ENCODE data around the gene ATP7B. TPM values are rescaled to one million over a fixed set of nuclear protein-coding genes. Genes with fewer than 3 reads are reported as not detected.

ATP7B gene
- total RNA-seq, result 1.6 and 5.6 TPM in 2 replicates

DNA sequence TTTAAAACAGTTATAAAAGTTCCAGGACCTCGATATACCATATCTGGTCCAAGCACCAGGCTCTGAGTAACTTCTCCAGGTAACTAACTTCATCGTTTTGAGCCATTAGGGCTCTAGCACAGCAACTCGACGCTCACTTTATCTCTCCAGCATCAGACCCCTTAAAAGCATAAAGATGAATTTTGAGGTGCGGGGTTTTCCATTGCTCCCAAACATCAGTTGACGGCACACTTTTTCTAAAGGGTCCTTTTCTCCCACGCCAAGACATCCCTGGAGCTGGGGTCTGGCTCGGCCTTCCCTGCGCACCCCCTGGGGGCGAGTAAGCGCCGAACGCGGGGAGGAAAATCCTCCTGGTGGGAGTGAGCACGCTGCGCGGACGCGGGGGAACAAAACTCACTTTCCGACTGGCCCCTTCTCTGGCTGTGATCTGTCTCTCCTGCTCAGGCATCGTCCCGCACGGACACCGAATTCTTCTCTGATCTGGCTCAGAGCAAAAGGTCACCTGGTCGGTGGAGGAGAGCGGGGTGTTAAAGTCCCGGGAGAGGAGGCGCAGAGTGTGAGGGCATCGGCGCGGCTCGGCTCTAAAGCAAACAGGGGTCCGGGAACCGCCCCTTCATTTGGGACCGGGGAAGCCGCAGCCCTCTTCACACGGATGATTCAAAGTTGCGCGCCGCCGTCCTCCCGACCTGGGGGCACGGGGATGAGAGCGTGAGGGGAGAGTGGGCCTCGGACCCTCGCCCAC lies at the start of gene ATP7B:
ATP7B (minus strand) TSS at position 561 of the 742 bp plus-strand sequence; CDS start at position 448, 113 bp downstream.
- TF ChIP-seq, protein P1, sequence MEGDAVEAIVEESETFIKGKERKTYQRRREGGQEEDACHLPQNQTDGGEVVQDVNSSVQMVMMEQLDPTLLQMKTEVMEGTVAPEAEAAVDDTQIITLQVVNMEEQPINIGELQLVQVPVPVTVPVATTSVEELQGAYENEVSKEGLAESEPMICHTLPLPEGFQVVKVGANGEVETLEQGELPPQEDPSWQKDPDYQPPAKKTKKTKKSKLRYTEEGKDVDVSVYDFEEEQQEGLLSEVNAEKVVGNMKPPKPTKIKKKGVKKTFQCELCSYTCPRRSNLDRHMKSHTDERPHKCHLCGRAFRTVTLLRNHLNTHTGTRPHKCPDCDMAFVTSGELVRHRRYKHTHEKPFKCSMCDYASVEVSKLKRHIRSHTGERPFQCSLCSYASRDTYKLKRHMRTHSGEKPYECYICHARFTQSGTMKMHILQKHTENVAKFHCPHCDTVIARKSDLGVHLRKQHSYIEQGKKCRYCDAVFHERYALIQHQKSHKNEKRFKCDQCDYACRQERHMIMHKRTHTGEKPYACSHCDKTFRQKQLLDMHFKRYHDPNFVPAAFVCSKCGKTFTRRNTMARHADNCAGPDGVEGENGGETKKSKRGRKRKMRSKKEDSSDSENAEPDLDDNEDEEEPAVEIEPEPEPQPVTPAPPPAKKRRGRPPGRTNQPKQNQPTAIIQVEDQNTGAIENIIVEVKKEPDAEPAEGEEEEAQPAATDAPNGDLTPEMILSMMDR (IDR thresholded peaks at IDR 0.05; ENCODE audit: insufficient read depth, low read depth, low read length), result no peak
- peak within 1 kb of the TSS; percentile 96 for H3K4me3 ChIP-seq (ENCODE audit: low read depth, low read length)
- peak; percentile 24 for DNase-seq (ENCODE audit: low read depth)

DNA sequence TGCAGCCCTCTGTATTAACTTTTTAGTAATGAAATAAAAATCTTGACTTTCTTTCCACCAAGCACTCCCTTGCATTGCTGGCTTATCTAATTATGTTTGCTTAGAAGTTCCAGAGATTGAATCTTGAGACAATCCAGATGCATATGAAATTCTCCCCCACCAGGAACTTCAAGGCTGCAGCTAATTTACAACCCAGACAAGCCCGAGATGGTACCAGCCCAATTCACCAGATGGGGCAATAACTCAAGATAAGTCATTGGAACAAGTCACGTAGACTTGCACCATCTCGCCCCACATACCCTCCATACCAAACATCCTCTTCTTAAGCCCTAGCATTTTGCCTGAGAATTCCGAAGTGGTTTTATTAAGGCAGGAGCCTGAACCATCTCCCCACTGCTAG lies 42.2 kb upstream of the ATP7B start:
- TF ChIP-seq, protein P1 (IDR thresholded peaks at IDR 0.05; ENCODE audit: insufficient read depth, low read depth, low read length), result no peak
- peak; percentile 77 for DNase-seq (ENCODE audit: low read depth)
- H3K4me3 ChIP-seq (ENCODE audit: low read depth, low read length), result no peak overlapping the region

DNA sequence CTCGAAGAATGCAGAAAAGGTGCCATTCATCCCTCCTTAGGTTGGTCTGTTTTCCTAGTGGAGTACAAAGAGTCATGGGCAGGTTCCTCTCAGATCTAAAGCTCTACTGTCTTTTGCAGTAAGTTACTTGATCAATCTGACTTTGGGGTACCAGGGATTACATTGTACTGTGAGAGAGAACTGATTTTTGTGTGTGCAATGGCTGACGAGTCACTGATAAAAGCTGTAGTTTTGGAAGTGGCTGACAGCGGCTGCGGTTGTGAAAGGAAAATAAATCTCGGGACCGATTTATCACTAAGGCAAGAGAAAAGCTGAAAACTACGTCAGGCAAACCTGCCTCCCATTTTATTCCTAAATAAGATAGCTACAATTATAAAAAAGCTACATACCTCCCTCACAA lies 40.1 kb upstream of the ATP7B start:
- H3K4me3 ChIP-seq (ENCODE audit: low read depth, low read length), result no peak overlapping the region
- DNase-seq (ENCODE audit: low read depth), result no peak
- TF ChIP-seq, protein P1 (IDR thresholded peaks at IDR 0.05; ENCODE audit: insufficient read depth, low read depth, low read length), result no peak

DNA sequence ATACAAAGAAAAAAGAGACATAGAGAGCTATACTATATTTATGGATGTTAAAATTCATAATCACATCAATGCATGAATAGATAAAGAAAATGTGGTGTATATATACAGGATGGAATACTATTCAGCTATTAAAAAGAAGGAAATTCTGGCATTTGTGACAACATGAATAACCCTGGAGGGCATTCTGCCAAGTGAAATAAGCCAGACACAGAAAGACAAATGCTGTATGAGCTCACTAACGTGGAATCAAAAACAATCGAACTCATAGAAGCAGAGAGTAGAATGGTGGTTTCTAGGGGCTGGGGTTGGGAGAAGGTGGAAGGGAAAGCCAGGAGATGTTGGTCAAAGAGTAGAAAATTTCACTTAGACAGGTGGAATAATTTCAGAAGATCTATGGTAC lies 37.3 kb upstream of the ATP7B start:
- no peak overlapping the region for H3K4me3 ChIP-seq (ENCODE audit: low read depth, low read length)
- TF ChIP-seq, protein P1 (IDR thresholded peaks at IDR 0.05; ENCODE audit: insufficient read depth, low read depth, low read length), result no peak
- peak; percentile 34 for DNase-seq (ENCODE audit: low read depth)

DNA sequence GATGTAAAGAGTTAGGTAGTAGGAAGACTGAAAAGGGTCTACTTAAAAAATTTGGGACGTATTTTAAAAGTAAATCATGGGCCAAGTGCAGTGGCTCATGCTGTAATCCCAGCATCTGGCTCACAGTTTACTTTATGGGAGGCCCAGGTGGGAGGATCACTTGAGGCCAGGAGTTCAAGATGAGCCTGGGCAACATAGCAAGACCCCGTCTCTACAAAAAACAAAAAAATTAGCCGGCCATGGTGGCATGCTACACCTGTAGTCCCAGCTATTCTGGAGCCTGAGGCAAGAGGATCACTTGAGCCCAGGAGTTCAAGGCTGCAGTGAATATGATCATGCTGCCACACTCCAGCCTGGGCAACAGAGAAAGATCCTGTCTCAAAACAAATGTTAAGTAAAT lies 36.2 kb upstream of the ATP7B start:
- TF ChIP-seq, protein P1 (IDR thresholded peaks at IDR 0.05; ENCODE audit: insufficient read depth, low read depth, low read length), result no peak
- no peak for DNase-seq (ENCODE audit: low read depth)
- H3K4me3 ChIP-seq (ENCODE audit: low read depth, low read length), result no peak overlapping the region

DNA sequence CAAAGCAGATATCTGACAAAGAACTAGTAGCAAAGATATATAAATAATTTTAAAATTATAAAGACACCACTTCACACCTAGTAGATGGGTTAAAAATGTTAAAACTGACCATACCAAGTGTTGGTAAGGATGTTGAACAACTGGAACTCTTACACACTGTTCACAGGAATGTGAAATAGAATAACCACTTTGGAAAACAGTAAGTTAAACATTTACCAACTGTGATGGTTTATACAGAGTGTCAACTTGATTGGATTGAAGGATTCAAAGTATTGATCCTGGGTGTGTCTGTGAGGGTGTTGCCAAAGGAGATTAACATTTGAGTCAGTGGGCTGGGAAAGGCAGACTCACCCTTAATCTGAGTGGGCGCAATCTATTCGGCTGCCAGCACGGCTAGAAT lies 32.4 kb upstream of the ATP7B start:
- TF ChIP-seq, protein P1 (IDR thresholded peaks at IDR 0.05; ENCODE audit: insufficient read depth, low read depth, low read length), result no peak
- no peak for DNase-seq (ENCODE audit: low read depth)
- H3K4me3 ChIP-seq (ENCODE audit: low read depth, low read length), result no peak overlapping the region

DNA sequence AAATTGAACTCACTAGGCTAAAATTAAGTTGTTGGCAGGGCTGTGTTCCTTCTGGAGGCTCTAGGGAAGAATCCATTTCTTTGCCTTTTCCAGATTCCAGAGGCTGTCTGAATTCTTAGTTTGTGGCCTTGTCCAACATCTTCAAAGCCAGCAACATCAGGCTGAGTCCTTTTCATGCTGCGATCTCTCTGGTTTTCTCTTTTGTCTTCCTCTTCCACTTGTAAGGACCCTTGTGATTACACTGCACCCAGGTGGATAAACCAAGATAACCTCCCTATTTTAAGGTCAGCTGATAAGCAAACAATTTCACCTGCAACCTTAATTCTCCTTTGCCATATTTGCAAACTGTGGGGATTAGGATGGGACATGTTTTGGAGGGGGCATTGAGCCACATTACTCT lies 24.8 kb upstream of the ATP7B start:
- no peak overlapping the region for H3K4me3 ChIP-seq (ENCODE audit: low read depth, low read length)
- no peak for DNase-seq (ENCODE audit: low read depth)
- TF ChIP-seq, protein P1 (IDR thresholded peaks at IDR 0.05; ENCODE audit: insufficient read depth, low read depth, low read length), result no peak
